HuH-7.5 (cell line): Measurements from ENCODE around the gene LDLR.

Source experiments
- DNase-seq: peaks from one replicate; pipeline ENCODE4 v3.0.0; 2011; ENCODE audit warnings: low spot score

LDLR gene

GRCh38 chr19:11089254-11090013 is at the start of gene LDLR:
LDLR (plus strand) TSS chr19:11089463; CDS start chr19:11089549, 86 bp downstream.
- peak; percentile 84 for DNase-seq

GRCh38 chr19:11041194-11041593 is 48.1 kb upstream of the LDLR start:
- DNase-seq: no peak

GRCh38 chr19:11041966-11042627 is 47.2 kb upstream of the LDLR start:
- no peak for DNase-seq

- no peak for DNase-seq
Measured at GRCh38 chr19:11044431-11044830, 44.8 kb upstream of the LDLR start.

GRCh38 chr19:11045536-11045935 is 43.7 kb upstream of the LDLR start:
- DNase-seq: no peak

GRCh38 chr19:11046605-11047354 is 42.5 kb upstream of the LDLR start:
- DNase-seq: no peak

GRCh38 chr19:11047866-11048265 is 41.4 kb upstream of the LDLR start:
- DNase-seq: no peak

GRCh38 chr19:11050323-11051114 is 38.7 kb upstream of the LDLR start:
- DNase-seq: no peak

GRCh38 chr19:11053817-11054195 is 35.5 kb upstream of the LDLR start:
- no peak for DNase-seq

GRCh38 chr19:11054200-11054599 is 35.1 kb upstream of the LDLR start:
- DNase-seq: no peak

GRCh38 chr19:11054628-11055027 is 34.6 kb upstream of the LDLR start:
- DNase-seq: no peak

- no peak for DNase-seq
Measured at GRCh38 chr19:11058246-11059030, 30.8 kb upstream of the LDLR start.

- DNase-seq: no peak
Measured at GRCh38 chr19:11059511-11060358, 29.5 kb upstream of the LDLR start.

GRCh38 chr19:11061952-11062351 is 27.3 kb upstream of the LDLR start:
- DNase-seq: no peak

GRCh38 chr19:11063434-11063833 is 25.8 kb upstream of the LDLR start:
- no peak for DNase-seq

- no peak for DNase-seq
Measured at GRCh38 chr19:11064831-11065303, 24.4 kb upstream of the LDLR start.

GRCh38 chr19:11066326-11066725 is 22.9 kb upstream of the LDLR start:
- DNase-seq: no peak

GRCh38 chr19:11067356-11068113 is 21.7 kb upstream of the LDLR start:
- no peak for DNase-seq

GRCh38 chr19:11069561-11069960 is 19.7 kb upstream of the LDLR start:
- DNase-seq: no peak

GRCh38 chr19:11070123-11070522 is 19.1 kb upstream of the LDLR start:
- no peak for DNase-seq
